Lung (tissue), 12 donors: ENCODE results near the gene PPARA. TPM values are rescaled to one million over a fixed set of nuclear protein-coding genes. Genes with fewer than 3 reads are reported as not detected.
A peak's percentile ranks its signal among the peaks of the same experiment; 100 is the strongest.

Experiments used
- ATAC-seq: fragments of 200-7000 bp; cut with Tn5 transposase; one replicate; pipeline ENCODE4 v1.9.1; 2020; ENCODE audit warnings: moderate number of reproducible peaks; ENCODE audit not compliant: insufficient read depth, low FRiP score
- DNase-seq, 3 donors: peaks; one replicate each; pipeline ENCODE4 v3.0.0-alpha.2; 2013 to 2017
- H3K27ac ChIP-seq, 2 donors: one replicate each; pipeline ENCODE4 v1.5.1; 2013; ENCODE audit warnings: mild to moderate bottlenecking in 2 of 2, moderate library complexity in 2 of 2, control low read depth in 1 of 2, inconsistent platforms in 1 of 2, low read depth in 1 of 2, low read length in 1 of 2
- H3K27me3 ChIP-seq, 3 donors: one replicate each; pipeline ENCODE4 v1.5.1; 2013; ENCODE audit warnings: low read length in 2 of 3; ENCODE audit not compliant: control insufficient read depth in 3 of 3, insufficient read depth in 3 of 3
- H3K36me3 ChIP-seq, 4 donors: one replicate each; pipeline ENCODE4 v1.5.1; 2013; ENCODE audit warnings: low read length in 4 of 4, mild to moderate bottlenecking in 1 of 4, moderate library complexity in 1 of 4; ENCODE audit not compliant: control insufficient read depth in 4 of 4, insufficient read depth in 4 of 4
- H3K4me1 ChIP-seq, 5 donors: one replicate each; pipeline ENCODE4 v1.5.1; 2013; ENCODE audit warnings: low read length in 5 of 5, mild to moderate bottlenecking in 2 of 5, moderate library complexity in 1 of 5; ENCODE audit not compliant: control insufficient read depth in 5 of 5, insufficient read depth in 5 of 5
- H3K4me3 ChIP-seq: one replicate; pipeline ENCODE4 v1.5.1; 2013; ENCODE audit warnings: mild to moderate bottlenecking, control low read depth, moderate library complexity
- H3K9ac ChIP-seq, 2 donors: one replicate each; pipeline ENCODE4 v1.5.1; 2013; ENCODE audit warnings: low read length in 2 of 2, control low read depth in 1 of 2; ENCODE audit not compliant: insufficient read depth in 1 of 2
- H3K9me3 ChIP-seq, 4 donors: one replicate each; pipeline ENCODE4 v1.5.1; 2013; ENCODE audit warnings: low read length in 3 of 4, mild to moderate bottlenecking in 1 of 4, moderate library complexity in 1 of 4; ENCODE audit not compliant: control insufficient read depth in 4 of 4, insufficient read depth in 3 of 4
- CTCF ChIP-seq: IDR thresholded peaks from 2 replicates; pipeline ENCODE4 v1.5.1; 2012; ENCODE audit warnings: mild to moderate bottlenecking; ENCODE audit errors: control extremely low read depth, extremely low read depth
- WGBS, 2 donors: extraction: QIAGEN DNeasy Blood & Tissue Kit; methylation state at CpG; one replicate each; pipeline ENCODE4 v1.1.7; 2013; 5-methylcytosine and 5-hydroxymethylcytosine counted together
- polyA plus RNA-seq, 2 donors: library from polyadenylated mRNA; stranded (reverse); fragments of 200-250 nt; gene quantifications; one replicate each; pipeline ENCODE4 v1.2.1, GENCODE V29; 2013
- total RNA-seq, 2 donors: library from RNA; depleted of rRNA in 1 of 2; stranded (reverse); fragments of >200 nt in 1 of 2; gene quantifications; one replicate each; pipeline ENCODE4 v1.2.1, GENCODE V29; 2014 to 2021
- donor health status: control.
- donor health status: control.
- donor health status: Bipolar disorder and iron deficiency.
- donor health status: healthy.
- donor health status: DM: yes; HTN: yes; CAD: no.

Gene PPARA
- total and polyA plus RNA-seq, 4 donors = 4.4 to 18.1 (median 11.0) TPM

- Histone ChIP-seq H3K27me3 (no peaks in the 10 kb centered on the region), H3K36me3 (peaks cover 0 to 7% (median under 1%) of the 10 kb centered on the region in 4 donors), H3K27ac (peak overlapping the region; percentile 91 to 92), H3K4me3 (peak overlapping the region; percentile 75), H3K9me3 (no peaks in the 10 kb centered on the region), H3K9ac (no peak overlapping the region), H3K4me1 (peaks cover 3 to 22% (median 7%) of the 10 kb centered on the region in 5 donors)
- DNase-seq (peak; percentile 39 to 51 (median 39)), ATAC-seq (peak; percentile 30)
- 1% methylated on average over 36 to 39 of the region's 39 CpGs for WGBS, 2 donors
- TF ChIP-seq CTCF = no peak
Observed at GRCh38 chr22:46149512-46150033, 753 bp upstream of the PPARA start.

- peaks cover 3 to 22% (median 7%) of the 10 kb centered on the region in 5 donors for H3K4me1 ChIP-seq
- DNase-seq (peak in 2 of 3 donors; percentile 20 to 34), ATAC-seq (no peak)
- H3K4me3 ChIP-seq = peak overlapping the region; percentile 68
- no peaks in the 10 kb centered on the region for H3K27me3 ChIP-seq
- no peak for TF ChIP-seq CTCF
- H3K9ac ChIP-seq = peak overlapping the region in 1 of 2 donors; percentile 32
- peaks cover 0 to 7% (median 2%) of the 10 kb centered on the region in 4 donors for H3K36me3 ChIP-seq
- no peaks in the 10 kb centered on the region for H3K9me3 ChIP-seq
- 0 to 1% methylated on average over 57 to 101 of the region's 101 CpGs for WGBS, 2 donors
- H3K27ac ChIP-seq = peak overlapping the region; percentile 70 to 96
Observed at GRCh38 chr22:46150655-46151477, 540 bp downstream of the PPARA start.

GRCh38 chr22:46153930-46154329, 3.6 kb downstream of the PPARA start:
- H3K9me3 ChIP-seq = no peaks in the 10 kb centered on the region
- 94 to 99% methylated on average over 3 of the region's 3 CpGs for WGBS, 2 donors
- H3K36me3 ChIP-seq = peaks cover 0 to 7% (median 3%) of the 10 kb centered on the region in 4 donors
- no peak for DNase-seq
- TF ChIP-seq CTCF = no peak
- no peak overlapping the region for H3K9ac ChIP-seq
- no peak overlapping the region for H3K27ac ChIP-seq
- H3K4me1 ChIP-seq = peaks cover 5 to 22% (median 7%) of the 10 kb centered on the region in 5 donors
- H3K4me3 ChIP-seq = no peak overlapping the region
- no peak for ATAC-seq
- no peaks in the 10 kb centered on the region for H3K27me3 ChIP-seq
